IPS-18a (cell line): ENCODE measurements around the gene SLC6A7.

ENCODE experiments used
- H3K27ac ChIP-seq: one replicate; pipeline ENCODE4 v1.5.1; 2013; ENCODE audit warnings: low read length
- H3K27me3 ChIP-seq: one replicate; pipeline ENCODE4 v1.6.1; 2013; ENCODE audit warnings: mild to moderate bottlenecking, low read length; ENCODE audit not compliant: control insufficient read depth, insufficient read depth
- H3K36me3 ChIP-seq: one replicate; pipeline ENCODE4 v1.6.1; 2013; ENCODE audit warnings: low read depth, low read length; ENCODE audit not compliant: control insufficient read depth
- H3K4me1 ChIP-seq: one replicate; pipeline ENCODE4 v1.6.1; 2013; ENCODE audit warnings: low read depth, low read length; ENCODE audit not compliant: control insufficient read depth
- H3K4me3 ChIP-seq: one replicate; pipeline ENCODE4 v1.5.1; 2013; ENCODE audit warnings: low read length
- H3K9ac ChIP-seq: one replicate; pipeline ENCODE4 v1.6.1; 2013; ENCODE audit warnings: mild to moderate bottlenecking, low read length, moderate library complexity
- H3K9me3 ChIP-seq: one replicate; pipeline ENCODE4 v1.6.1; 2013; ENCODE audit warnings: low read depth, low read length; ENCODE audit not compliant: control insufficient read depth

SLC6A7 gene

DNA sequence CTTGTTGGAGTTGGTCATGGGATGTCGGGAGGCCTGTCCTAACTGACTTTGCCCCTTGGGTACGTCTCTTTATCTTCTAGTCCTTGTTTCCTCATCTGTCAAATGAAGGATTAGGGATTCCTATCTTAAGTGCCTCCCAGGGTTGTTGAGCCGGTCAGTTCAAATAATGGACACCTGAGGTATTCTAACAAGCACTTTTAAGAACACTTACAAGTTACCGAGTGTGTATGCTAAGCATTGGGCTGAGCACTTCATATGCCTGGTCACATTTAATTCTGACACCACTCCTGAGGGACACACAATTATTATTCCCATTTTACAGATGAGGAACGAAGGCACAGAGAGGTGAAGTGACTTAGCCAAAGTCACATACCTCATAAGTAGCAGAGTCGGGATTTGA, 62.6 kb downstream of the SLC6A7 start:
- Histone ChIP-seq H3K9me3 (no peaks in the 10 kb centered on the region), H3K4me1 (peaks cover 6% of the 10 kb centered on the region), H3K27ac (no peak overlapping the region), H3K36me3 (no peaks in the 10 kb centered on the region), H3K4me3 (no peak overlapping the region), H3K27me3 (no peaks in the 10 kb centered on the region), H3K9ac (no peak overlapping the region)

DNA sequence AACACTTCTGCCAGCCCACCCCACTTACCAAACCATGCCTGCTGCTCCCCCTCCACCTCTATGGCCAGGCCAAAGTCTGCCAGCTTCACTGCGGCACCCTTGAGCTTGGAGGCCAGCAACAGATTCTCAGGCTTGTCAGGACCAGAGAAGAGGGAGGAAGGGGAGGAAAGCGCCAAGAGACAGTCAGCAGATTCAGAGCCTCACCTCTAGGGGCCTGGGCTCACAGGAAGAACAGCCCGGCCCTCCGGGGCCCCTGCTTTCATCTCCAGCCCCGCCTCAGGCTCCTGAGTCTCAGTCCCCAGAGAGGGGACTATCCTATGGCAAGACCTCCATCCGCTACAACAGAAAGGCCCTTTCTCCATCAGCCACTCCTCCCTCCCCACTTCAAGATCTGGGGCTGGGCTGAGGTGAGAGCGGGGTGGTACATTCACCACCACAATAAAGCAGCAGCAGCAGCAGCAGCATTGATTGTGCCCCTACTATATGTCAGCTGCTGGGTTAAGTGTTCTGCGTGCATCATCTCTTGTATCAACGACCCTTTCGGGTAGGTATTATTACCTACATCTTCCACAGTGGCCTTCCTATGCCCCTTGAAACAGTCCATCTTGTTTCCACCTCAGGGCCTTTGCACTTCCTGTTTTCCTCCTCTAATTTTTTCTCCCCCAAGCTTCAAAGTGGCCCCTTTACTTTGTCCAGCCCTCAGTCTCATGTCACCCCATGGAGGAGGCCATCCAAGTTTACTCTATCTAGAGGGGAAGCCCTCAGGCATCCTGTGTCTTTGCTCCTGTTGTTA, 63.8 kb downstream of the SLC6A7 start:
- no peaks in the 10 kb centered on the region for H3K36me3 ChIP-seq
- H3K4me1 ChIP-seq = peaks cover 6% of the 10 kb centered on the region
- H3K27ac ChIP-seq = no peak overlapping the region
- no peak overlapping the region for H3K9ac ChIP-seq
- no peaks in the 10 kb centered on the region for H3K9me3 ChIP-seq
- H3K4me3 ChIP-seq = no peak overlapping the region
- H3K27me3 ChIP-seq = no peaks in the 10 kb centered on the region

DNA sequence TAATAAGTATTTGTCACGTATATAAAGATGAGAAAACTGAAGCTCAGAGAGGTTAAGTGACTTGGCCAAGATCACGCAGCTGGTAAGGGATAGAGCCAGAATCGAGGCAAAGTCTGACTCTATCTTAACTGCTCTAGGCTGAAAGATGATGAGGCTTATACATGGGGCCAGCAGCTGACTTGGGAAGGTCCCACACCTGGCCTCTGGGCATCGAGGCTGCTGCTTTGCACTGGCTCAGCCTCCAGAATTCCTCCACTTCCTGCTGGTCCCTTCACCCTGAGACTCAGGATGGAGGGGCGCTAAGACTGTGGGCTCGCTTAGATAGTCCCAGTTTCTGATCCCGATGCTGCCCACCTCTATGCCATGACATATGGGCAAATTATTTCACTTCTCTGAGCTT, 64.5 kb downstream of the SLC6A7 start:
- Histone ChIP-seq H3K4me1 (peaks cover 6% of the 10 kb centered on the region), H3K9me3 (no peaks in the 10 kb centered on the region), H3K9ac (no peak overlapping the region), H3K4me3 (no peak overlapping the region), H3K36me3 (no peaks in the 10 kb centered on the region), H3K27me3 (no peaks in the 10 kb centered on the region), H3K27ac (no peak overlapping the region)

DNA sequence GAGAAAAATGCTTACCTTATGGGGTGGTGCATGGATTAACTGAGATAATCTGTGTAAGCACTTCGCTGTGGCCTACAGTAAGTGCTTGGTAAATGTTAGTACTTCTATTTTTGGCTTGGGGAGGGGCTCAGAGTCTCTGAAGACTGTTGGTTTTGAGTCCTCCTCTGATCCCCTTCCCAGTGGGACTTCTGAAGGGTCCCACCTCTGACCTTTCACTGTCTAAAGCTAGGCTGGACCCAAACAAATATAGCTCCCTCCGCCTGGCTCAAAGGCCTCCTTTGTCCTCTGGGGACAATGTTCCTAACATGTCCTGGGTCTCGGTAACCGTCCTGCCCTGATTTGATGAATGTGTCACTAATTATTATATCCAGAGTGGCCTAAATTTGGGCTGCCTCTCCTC, 64.9 kb downstream of the SLC6A7 start:
- Histone ChIP-seq H3K9ac (no peak overlapping the region), H3K4me1 (peaks cover 6% of the 10 kb centered on the region), H3K27ac (no peak overlapping the region), H3K36me3 (no peaks in the 10 kb centered on the region), H3K27me3 (no peaks in the 10 kb centered on the region), H3K4me3 (no peak overlapping the region), H3K9me3 (no peaks in the 10 kb centered on the region)

DNA sequence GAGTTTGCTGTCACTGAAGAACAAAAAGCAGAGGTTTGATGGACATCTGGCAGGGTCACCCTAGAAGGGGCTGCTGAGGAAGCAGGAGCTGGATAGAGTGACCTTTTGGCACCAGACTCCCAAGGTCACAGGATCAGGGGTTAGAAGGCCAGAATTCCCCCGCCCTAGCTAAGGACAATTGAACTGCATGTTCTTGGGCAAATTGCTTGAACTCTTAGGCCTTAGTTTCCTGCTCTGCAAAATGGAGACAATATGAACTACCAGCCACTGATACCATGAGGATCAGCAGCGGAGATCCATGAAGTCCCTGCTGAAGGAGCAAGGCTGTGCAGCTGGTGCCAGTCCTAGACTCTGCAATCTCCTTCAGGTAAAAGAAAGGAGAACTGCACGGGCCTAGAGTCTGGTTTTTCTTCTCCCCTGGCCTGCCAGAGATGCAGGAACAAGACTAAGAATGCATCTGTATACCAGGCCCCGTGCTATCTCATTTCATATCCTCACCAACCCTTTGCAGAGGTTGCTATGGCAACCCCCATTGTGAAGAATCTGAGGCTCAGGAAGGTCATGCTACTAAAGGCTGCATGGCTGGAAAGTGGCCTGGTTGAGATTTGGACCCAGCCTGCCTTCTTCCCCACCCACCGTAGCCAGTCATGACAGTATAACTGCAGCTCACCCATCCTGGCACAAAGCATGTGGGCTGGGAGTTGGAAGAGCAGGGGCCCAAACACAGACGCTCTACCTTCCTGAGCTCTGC, 66.0 kb downstream of the SLC6A7 start:
- peaks cover 6% of the 10 kb centered on the region for H3K4me1 ChIP-seq
- H3K27ac ChIP-seq = no peak overlapping the region
- no peaks in the 10 kb centered on the region for H3K36me3 ChIP-seq
- H3K4me3 ChIP-seq = no peak overlapping the region
- no peaks in the 10 kb centered on the region for H3K9me3 ChIP-seq
- no peaks in the 10 kb centered on the region for H3K27me3 ChIP-seq
- H3K9ac ChIP-seq = no peak overlapping the region

DNA sequence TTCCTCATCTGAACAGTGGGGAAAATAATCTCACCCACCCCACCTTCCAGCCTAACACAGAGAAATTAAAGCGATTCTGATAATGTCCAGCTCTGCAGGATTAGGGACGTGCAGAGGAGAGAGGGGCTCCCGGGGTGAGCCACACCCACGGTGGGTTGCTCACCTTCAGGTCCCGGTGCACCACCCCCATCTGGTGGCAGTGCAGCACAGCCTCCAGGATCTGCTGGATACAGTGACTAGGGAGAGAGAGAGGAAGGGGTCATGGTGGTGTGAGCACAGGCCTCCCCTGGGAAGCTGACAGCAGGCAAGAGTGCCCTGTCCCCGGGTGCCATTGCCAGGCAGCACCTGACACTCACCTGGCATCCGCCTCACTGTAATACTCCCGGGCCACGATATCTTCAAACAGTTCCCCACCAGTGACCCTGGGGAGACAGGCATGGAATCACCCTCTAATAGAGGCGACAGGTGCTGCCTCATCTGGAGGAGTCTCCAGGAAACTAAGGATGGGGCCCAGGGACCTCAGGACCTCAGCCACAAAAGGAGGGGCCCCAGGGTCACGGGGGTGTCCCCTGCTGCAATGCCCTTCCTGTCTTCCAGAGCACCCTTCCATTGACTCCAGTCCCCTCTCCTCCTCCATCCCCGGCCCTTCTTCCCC, 66.7 kb downstream of the SLC6A7 start:
- H3K9ac ChIP-seq = no peak overlapping the region
- no peak overlapping the region for H3K27ac ChIP-seq
- no peaks in the 10 kb centered on the region for H3K9me3 ChIP-seq
- H3K4me1 ChIP-seq = peaks cover 6% of the 10 kb centered on the region
- H3K4me3 ChIP-seq = no peak overlapping the region
- no peaks in the 10 kb centered on the region for H3K36me3 ChIP-seq
- H3K27me3 ChIP-seq = no peaks in the 10 kb centered on the region

DNA sequence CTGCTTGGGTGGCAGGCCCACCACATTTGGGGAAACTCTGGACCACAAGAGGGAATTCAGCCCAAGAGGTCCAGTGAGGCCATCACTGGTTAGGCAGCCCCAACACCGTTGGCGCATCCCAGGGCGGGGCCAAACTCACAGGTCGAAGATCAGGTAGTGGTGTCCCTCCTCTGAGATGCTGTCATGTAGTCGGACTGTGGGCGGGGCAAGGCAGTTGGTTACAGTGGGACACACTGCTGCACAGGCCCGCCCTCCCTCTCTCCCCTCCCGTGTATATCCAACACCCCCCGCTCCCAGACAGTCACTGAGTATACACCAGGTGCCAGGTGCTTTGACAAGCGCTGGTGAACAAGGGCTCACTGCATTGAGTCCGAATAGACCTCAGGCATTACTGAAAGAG, 67.6 kb downstream of the SLC6A7 start:
- Histone ChIP-seq H3K9ac (no peak overlapping the region), H3K27ac (no peak overlapping the region), H3K4me3 (no peak overlapping the region), H3K4me1 (peaks cover 6% of the 10 kb centered on the region), H3K9me3 (no peaks in the 10 kb centered on the region), H3K36me3 (no peaks in the 10 kb centered on the region), H3K27me3 (no peaks in the 10 kb centered on the region)

DNA sequence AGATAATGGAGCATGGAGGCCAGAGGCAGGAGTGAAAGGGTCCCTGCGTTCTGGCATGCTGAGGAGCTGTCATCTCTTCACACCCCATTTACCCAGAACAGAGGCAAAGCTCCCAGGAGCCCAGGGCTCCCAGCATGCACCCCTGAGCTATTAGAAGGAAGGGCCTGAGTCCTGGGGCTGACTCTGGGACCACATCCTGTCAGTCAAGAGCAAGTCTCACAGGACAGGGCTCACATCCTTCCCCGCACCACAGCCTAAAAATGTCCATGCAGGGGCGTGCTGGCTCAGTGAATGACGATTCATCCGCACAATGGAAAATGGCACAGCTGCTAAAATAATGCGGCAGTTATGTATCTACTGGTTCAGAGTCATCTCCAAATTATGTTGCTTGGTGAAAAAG, 68.3 kb downstream of the SLC6A7 start:
- Histone ChIP-seq H3K9me3 (no peaks in the 10 kb centered on the region), H3K27ac (no peak overlapping the region), H3K27me3 (no peaks in the 10 kb centered on the region), H3K36me3 (no peaks in the 10 kb centered on the region), H3K4me3 (no peak overlapping the region), H3K4me1 (peaks cover 6% of the 10 kb centered on the region), H3K9ac (no peak overlapping the region)
